Right hindlimb (tissue), 1 donor: Measurements from ENCODE around the gene C4A.
"Not testable (repeated sequence)": the region's sequence is repeated elsewhere in the genome, so short reads cannot be mapped to it uniquely, and the experiment has no call there.

Experiments
- DNase-seq: peaks from one replicate; pipeline ENCODE4 v3.0.0-alpha.2; 2018

C4A gene

GRCh38 chr6:32037136-32037535 is 55.3 kb downstream of the C4A start:
- DNase-seq = not testable (repeated sequence)

GRCh38 chr6:32037598-32038524 is 56.0 kb downstream of the C4A start, which contains the start of gene CYP21A2:
Gene CYP21A2 (plus strand): TSS chr6:32038415. CDS start chr6:32038423, 8 bp downstream.
- not testable (repeated sequence) for DNase-seq

- DNase-seq = peak; percentile 7
These were observed 57.0 kb downstream of the C4A start for GRCh38 chr6:32038878-32039277.

- DNase-seq = peak; percentile 17
These were observed 57.7 kb downstream of the C4A start for GRCh38 chr6:32039321-32040274.

GRCh38 chr6:32040299-32041049 is 58.6 kb downstream of the C4A start:
- peak; percentile 11 for DNase-seq

- DNase-seq = not testable (repeated sequence)
These were observed 59.1 kb downstream of the C4A start for GRCh38 chr6:32041050-32041321.

- peak; percentile 5 for DNase-seq
These were observed 59.5 kb downstream of the C4A start for GRCh38 chr6:32041385-32041784.

- DNase-seq = not testable (repeated sequence)
These were observed 60.4 kb downstream of the C4A start for GRCh38 chr6:32042276-32042675.

- peak; percentile 11 for DNase-seq
These were observed 61.9 kb downstream of the C4A start for GRCh38 chr6:32043589-32044380.

- DNase-seq = peak; percentile 12
These were observed 63.1 kb downstream of the C4A start for GRCh38 chr6:32044916-32045315.

- peak; percentile 44 for DNase-seq
These were observed 64.1 kb downstream of the C4A start for GRCh38 chr6:32045811-32046449.

GRCh38 chr6:32046450-32047083 is 64.7 kb downstream of the C4A start:
- DNase-seq = peak; percentile 70

GRCh38 chr6:32047084-32047478 is 65.2 kb downstream of the C4A start:
- peak; percentile 69 for DNase-seq

GRCh38 chr6:32047539-32047854 is 65.6 kb downstream of the C4A start:
- peak; percentile 21 for DNase-seq

GRCh38 chr6:32047855-32048766 is 66.3 kb downstream of the C4A start:
- peak; percentile 70 for DNase-seq

GRCh38 chr6:32049149-32049548 is 67.3 kb downstream of the C4A start:
- not testable (repeated sequence) for DNase-seq

- DNase-seq = peak; percentile 18
These were observed 67.9 kb downstream of the C4A start for GRCh38 chr6:32049736-32050135.

- DNase-seq = peak; percentile 16
These were observed 68.7 kb downstream of the C4A start for GRCh38 chr6:32050562-32050961.
